Karpas-422 (cell line): ENCODE measurements around the gene AP1G2. TPM values are rescaled to one million over a fixed set of nuclear protein-coding genes. Genes with fewer than 3 reads are reported as not detected.

Experiments
- DNase-seq: peaks from one replicate; pipeline ENCODE4 v3.0.0-alpha.2; 2015
- H2AFZ ChIP-seq: fragments of 200-600 bp; sonication (generic); 2 replicates; pipeline ENCODE4 v1.6.1; 2014; ENCODE audit warnings: antibody characterized with exemption, low read length, mixed read lengths
- H3K27ac ChIP-seq: fragments of 200-600 bp; sonication (generic); 2 replicates; pipeline ENCODE4 v1.5.1; 2014; ENCODE audit warnings: mild to moderate bottlenecking, low read length, moderate library complexity
- H3K27me3 ChIP-seq: fragments of 200-600 bp; sonication (generic); 2 replicates; pipeline ENCODE4 v1.6.1; 2014; ENCODE audit warnings: low read length, mixed read lengths
- H3K36me3 ChIP-seq: fragments of 200-600 bp; sonication (generic); 2 replicates; pipeline ENCODE4 v1.6.1; 2014; ENCODE audit warnings: low read length, mixed read lengths; ENCODE audit not compliant: insufficient read depth
- H3K4me1 ChIP-seq: fragments of 200-600 bp; sonication (generic); 2 replicates; pipeline ENCODE4 v1.6.1; 2014; ENCODE audit warnings: mild to moderate bottlenecking, low read length, mixed read lengths
- H3K4me2 ChIP-seq: fragments of 200-600 bp; sonication (generic); 2 replicates; pipeline ENCODE4 v1.6.1; 2014; ENCODE audit warnings: low read length, low read depth, mild to moderate bottlenecking; ENCODE audit not compliant: poor library complexity, severe bottlenecking
- H3K4me3 ChIP-seq: fragments of 200-600 bp; sonication (generic); 2 replicates; pipeline ENCODE4 v1.5.1; 2014; ENCODE audit warnings: mild to moderate bottlenecking, antibody characterized with exemption, low read length, mixed read lengths
- H3K79me2 ChIP-seq: fragments of 200-600 bp; sonication (generic); 2 replicates; pipeline ENCODE4 v1.6.1; 2014; ENCODE audit warnings: mild to moderate bottlenecking, low read length, mixed read lengths
- H3K9ac ChIP-seq: fragments of 200-600 bp; sonication (generic); 2 replicates; pipeline ENCODE4 v1.6.0; 2014; ENCODE audit warnings: low read length
- H3K9me2 ChIP-seq: fragments of 200-600 bp; sonication (generic), shearing (Covaris generic); replicated peaks from 2 replicates; pipeline ENCODE4 v1.6.0; 2014; ENCODE audit warnings: mild to moderate bottlenecking, low read length, moderate library complexity; ENCODE audit not compliant: insufficient read depth
- H3K9me3 ChIP-seq: fragments of 300-700, 200-600 bp; sonication (generic); 2 replicates; pipeline ENCODE4 v1.6.1; 2014; ENCODE audit warnings: low read length, mixed read lengths
- H4K20me1 ChIP-seq: fragments of 200-600 bp; sonication (generic); 2 replicates; pipeline ENCODE4 v1.6.1; 2014; ENCODE audit warnings: mild to moderate bottlenecking, antibody characterized with exemption, low read length, low read depth; ENCODE audit not compliant: insufficient read depth
- total RNA-seq: library from RNA; depleted of rRNA; stranded (reverse); fragments of >200 nt; shearing (Covaris generic); gene quantifications from 2 replicates; pipeline ENCODE4 v1.2.3, GENCODE V29; 2014; ENCODE audit warnings: low replicate concordance

The AP1G2 gene
- total RNA-seq, 1 experiment from 2014 or later = 207 TPM

- H3K27ac ChIP-seq = no peak overlapping the region
- H3K9ac ChIP-seq = no peak overlapping the region
- H3K9me2 ChIP-seq = no peaks in the 10 kb centered on the region
- no peak overlapping the region for H3K4me2 ChIP-seq
- no peak overlapping the region for H3K4me3 ChIP-seq
- H4K20me1 ChIP-seq = no peaks in the 10 kb centered on the region
- peaks cover 13% of the 10 kb centered on the region for H3K4me1 ChIP-seq
- H2AFZ ChIP-seq = no peak overlapping the region
- no peaks in the 10 kb centered on the region for H3K9me3 ChIP-seq
- no peak for DNase-seq
- no peaks in the 10 kb centered on the region for H3K27me3 ChIP-seq
- no peaks in the 10 kb centered on the region for H3K36me3 ChIP-seq
- H3K79me2 ChIP-seq = no peaks in the 10 kb centered on the region
Observed at GRCh38 chr14:23545740-23546365, 21.7 kb downstream of the AP1G2 start.

- H3K4me3 ChIP-seq = no peak overlapping the region
- H3K4me1 ChIP-seq = peaks cover 10% of the 10 kb centered on the region
- no peaks in the 10 kb centered on the region for H3K27me3 ChIP-seq
- no peaks in the 10 kb centered on the region for H4K20me1 ChIP-seq
- H2AFZ ChIP-seq = no peak overlapping the region
- no peaks in the 10 kb centered on the region for H3K9me2 ChIP-seq
- H3K36me3 ChIP-seq = no peaks in the 10 kb centered on the region
- no peak overlapping the region for H3K4me2 ChIP-seq
- no peaks in the 10 kb centered on the region for H3K9me3 ChIP-seq
- peak; percentile 58 for DNase-seq
- no peak overlapping the region for H3K27ac ChIP-seq
- no peaks in the 10 kb centered on the region for H3K79me2 ChIP-seq
- H3K9ac ChIP-seq = no peak overlapping the region
Observed at GRCh38 chr14:23544511-23545447, 22.8 kb downstream of the AP1G2 start.

DNA sequence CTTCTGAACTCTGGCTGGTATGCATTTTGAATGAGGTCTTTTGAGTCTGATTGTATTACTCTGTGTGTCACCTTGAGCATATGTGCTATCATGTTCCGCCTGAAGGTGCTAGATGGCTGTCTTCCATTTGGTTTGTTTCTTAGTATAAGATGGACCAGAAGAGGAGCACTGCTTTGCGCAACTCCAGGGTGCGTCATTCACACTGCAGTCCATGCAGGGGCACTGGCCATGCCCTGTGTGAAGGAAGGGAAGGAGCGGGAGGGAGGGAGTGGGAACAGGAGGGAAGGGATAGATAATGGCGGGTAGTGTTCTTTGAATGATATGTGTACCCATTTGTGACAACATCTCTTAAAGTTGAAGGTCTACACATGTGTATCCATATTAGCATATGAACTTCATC is 24.2 kb downstream of the AP1G2 start:
- no peaks in the 10 kb centered on the region for H3K27me3 ChIP-seq
- H3K9me3 ChIP-seq = no peaks in the 10 kb centered on the region
- no peaks in the 10 kb centered on the region for H3K36me3 ChIP-seq
- peaks cover 21% of the 10 kb centered on the region for H3K4me1 ChIP-seq
- H3K9ac ChIP-seq = no peak overlapping the region
- no peaks in the 10 kb centered on the region for H4K20me1 ChIP-seq
- no peak overlapping the region for H3K4me3 ChIP-seq
- H3K27ac ChIP-seq = no peak overlapping the region
- no peaks in the 10 kb centered on the region for H3K79me2 ChIP-seq
- no peaks in the 10 kb centered on the region for H3K9me2 ChIP-seq
- DNase-seq = no peak
- no peak overlapping the region for H3K4me2 ChIP-seq
- no peak overlapping the region for H2AFZ ChIP-seq

DNA sequence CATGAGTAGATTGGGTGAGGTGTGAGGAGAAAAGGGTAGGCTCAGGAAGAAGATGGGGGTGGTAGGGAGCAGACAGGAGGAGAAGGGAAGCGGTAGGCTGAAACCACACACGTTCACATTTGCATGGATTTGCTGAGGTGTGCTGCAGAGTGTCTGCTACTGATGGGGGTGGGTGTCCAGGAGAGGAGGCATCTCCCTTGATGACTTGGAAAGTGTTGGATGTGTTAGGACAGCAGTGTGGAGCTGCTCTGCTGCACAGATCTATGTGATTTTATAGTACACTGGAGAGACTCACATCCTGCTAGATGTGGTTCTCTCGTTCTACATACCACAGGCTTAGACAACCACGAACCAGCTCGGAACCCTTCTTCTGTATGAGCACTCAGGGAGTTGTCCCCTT is 25.3 kb downstream of the AP1G2 start:
- no peaks in the 10 kb centered on the region for H3K9me2 ChIP-seq
- no peaks in the 10 kb centered on the region for H3K27me3 ChIP-seq
- H3K27ac ChIP-seq = no peak overlapping the region
- no peaks in the 10 kb centered on the region for H4K20me1 ChIP-seq
- no peak overlapping the region for H2AFZ ChIP-seq
- H3K79me2 ChIP-seq = no peaks in the 10 kb centered on the region
- H3K36me3 ChIP-seq = no peaks in the 10 kb centered on the region
- H3K4me2 ChIP-seq = no peak overlapping the region
- H3K4me1 ChIP-seq = peaks cover 32% of the 10 kb centered on the region
- no peak for DNase-seq
- no peak overlapping the region for H3K4me3 ChIP-seq
- no peaks in the 10 kb centered on the region for H3K9me3 ChIP-seq
- H3K9ac ChIP-seq = peak overlapping the region; percentile 8; the same call in 1 of the 2 replicates

DNA sequence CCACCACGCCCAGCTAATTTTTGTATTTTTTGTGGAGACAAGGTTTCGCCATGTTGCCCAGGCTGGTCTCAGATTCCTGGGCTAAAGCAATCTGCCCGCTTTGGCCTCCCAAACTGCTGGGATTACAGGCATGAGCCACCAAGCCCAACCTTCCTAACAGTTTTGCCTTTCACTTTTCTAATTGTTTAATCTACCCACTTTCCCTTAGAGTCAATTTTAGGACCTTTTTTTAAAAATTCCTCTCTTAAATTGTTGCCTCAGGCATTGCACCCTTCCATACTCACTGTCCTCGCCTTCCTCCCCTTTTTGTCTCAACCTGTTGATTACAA is 27.5 kb downstream of the AP1G2 start:
- Histone ChIP-seq H3K27me3 (no peaks in the 10 kb centered on the region), H4K20me1 (no peaks in the 10 kb centered on the region), H3K9me3 (no peaks in the 10 kb centered on the region), H3K9ac (no peak overlapping the region), H3K4me3 (no peak overlapping the region), H2AFZ (no peak overlapping the region), H3K79me2 (no peaks in the 10 kb centered on the region), H3K4me1 (peaks cover 34% of the 10 kb centered on the region), H3K36me3 (no peaks in the 10 kb centered on the region), H3K4me2 (no peak overlapping the region), H3K27ac (no peak overlapping the region), H3K9me2 (no peaks in the 10 kb centered on the region)
- no peak for DNase-seq

- Histone ChIP-seq H3K36me3 (no peaks in the 10 kb centered on the region), H3K4me2 (no peak overlapping the region), H3K79me2 (no peaks in the 10 kb centered on the region), H3K9me2 (no peaks in the 10 kb centered on the region), H3K4me1 (peaks cover 34% of the 10 kb centered on the region), H3K4me3 (no peak overlapping the region), H3K27ac (no peak overlapping the region), H4K20me1 (no peaks in the 10 kb centered on the region), H3K9me3 (no peaks in the 10 kb centered on the region), H3K9ac (no peak overlapping the region), H2AFZ (no peak overlapping the region; the same call in 1 of the 2 replicates), H3K27me3 (no peaks in the 10 kb centered on the region)
- DNase-seq = peak; percentile 88
Observed at GRCh38 chr14:23539248-23540140, 28.1 kb downstream of the AP1G2 start.

DNA sequence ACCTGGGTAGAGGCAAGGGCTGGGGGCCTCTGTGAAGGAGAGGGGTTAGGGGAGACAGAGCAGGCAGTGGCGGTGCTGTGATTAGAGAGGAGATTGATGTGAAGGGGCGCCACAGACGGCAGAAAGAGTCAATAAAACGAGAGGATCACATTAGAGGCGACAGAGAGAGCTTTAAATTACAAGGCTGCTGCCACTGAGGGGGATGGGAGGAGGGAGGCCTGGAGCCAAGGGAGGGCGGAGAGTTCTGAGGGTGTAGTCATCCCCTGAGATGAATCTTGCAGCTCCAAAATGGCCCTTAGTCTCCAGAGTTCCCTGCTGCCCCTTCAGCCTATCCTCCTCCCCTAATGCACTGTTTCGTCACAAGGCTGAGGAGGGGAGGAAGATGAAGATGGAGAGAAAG is 28.8 kb downstream of the AP1G2 start:
- no peaks in the 10 kb centered on the region for H3K79me2 ChIP-seq

More for the DNA sequence above, 28.8 kb downstream of the AP1G2 start:
- no peak overlapping the region for H3K9ac ChIP-seq
- H3K9me2 ChIP-seq = no peaks in the 10 kb centered on the region
- no peak overlapping the region for H3K27ac ChIP-seq
- peaks cover 34% of the 10 kb centered on the region for H3K4me1 ChIP-seq
- no peak overlapping the region for H3K4me3 ChIP-seq
- H3K4me2 ChIP-seq = peak overlapping the region; percentile 56
- no peak for DNase-seq
- H2AFZ ChIP-seq = no peak overlapping the region; the same call in 1 of the 2 replicates
- H3K36me3 ChIP-seq = no peaks in the 10 kb centered on the region
- no peaks in the 10 kb centered on the region for H3K9me3 ChIP-seq
- H4K20me1 ChIP-seq = no peaks in the 10 kb centered on the region
- H3K27me3 ChIP-seq = no peaks in the 10 kb centered on the region
